ENCODE data around the gene PRDM16. TPM values are rescaled to one million over a fixed set of nuclear protein-coding genes. Genes with fewer than 3 reads are reported as not detected.

Gene PRDM16
- total and polyA plus RNA-seq, 2 of the 13 experiments (the other 11 are each of a cell fraction or from before 2014, with no cell fraction given), result 0.15 to 0.81 TPM

DNA sequence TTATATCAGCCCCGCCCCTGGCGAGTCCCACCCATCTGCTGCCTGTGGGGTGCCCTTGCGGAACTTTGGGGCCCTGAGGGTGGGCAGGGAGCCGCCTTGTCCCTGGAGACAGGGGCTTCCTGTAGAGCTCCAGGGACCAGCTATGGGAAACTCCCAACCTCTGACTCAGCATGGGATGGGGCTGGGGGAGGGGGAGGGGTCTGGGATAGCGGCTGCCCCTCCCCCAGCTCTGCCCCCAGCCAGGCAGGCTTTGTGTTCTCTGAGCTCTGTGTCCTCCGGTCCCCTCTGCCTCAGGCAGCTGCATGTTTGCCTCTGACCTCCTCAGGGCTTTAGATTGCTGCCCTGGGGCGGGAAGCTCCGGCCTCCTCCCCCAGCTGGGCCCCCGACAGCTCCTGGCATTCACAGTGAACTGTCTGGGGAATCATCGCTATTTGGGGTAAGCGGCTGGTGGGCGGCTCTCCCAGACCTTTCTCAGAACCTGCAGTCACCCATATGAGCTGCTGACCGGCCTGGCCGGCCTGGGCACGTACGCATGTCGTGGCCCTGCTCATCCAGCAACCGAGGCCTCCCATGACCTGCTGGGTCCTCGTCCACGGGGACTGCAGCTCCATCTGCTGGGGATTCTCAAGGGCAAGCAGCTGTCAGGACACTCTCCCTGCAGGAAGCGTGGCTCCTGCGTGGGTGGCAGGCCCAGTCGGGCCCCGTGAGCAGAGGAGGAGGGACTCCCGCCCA, 402.5 kb downstream of the PRDM16 start (continued):
- TF ChIP-seq, protein P1, sequence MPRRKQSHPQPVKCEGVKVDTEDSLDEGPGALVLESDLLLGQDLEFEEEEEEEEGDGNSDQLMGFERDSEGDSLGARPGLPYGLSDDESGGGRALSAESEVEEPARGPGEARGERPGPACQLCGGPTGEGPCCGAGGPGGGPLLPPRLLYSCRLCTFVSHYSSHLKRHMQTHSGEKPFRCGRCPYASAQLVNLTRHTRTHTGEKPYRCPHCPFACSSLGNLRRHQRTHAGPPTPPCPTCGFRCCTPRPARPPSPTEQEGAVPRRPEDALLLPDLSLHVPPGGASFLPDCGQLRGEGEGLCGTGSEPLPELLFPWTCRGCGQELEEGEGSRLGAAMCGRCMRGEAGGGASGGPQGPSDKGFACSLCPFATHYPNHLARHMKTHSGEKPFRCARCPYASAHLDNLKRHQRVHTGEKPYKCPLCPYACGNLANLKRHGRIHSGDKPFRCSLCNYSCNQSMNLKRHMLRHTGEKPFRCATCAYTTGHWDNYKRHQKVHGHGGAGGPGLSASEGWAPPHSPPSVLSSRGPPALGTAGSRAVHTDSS (CRISPR knock-in tag; conservative IDR thresholded peaks at IDR 0.05), result no peak
- peak; percentile 53; the same call in 1 of the 2 replicates for TF ChIP-seq KMT2B (CRISPR knock-in tag; IDR thresholded peaks at IDR 0.05)
- TF ChIP-seq SOX6 (IDR thresholded peaks at IDR 0.05), result no peak
- peak; percentile 73 for TF ChIP-seq SOX6 (CRISPR knock-in tag; IDR thresholded peaks at IDR 0.05)
- TF ChIP-seq, protein P2, sequence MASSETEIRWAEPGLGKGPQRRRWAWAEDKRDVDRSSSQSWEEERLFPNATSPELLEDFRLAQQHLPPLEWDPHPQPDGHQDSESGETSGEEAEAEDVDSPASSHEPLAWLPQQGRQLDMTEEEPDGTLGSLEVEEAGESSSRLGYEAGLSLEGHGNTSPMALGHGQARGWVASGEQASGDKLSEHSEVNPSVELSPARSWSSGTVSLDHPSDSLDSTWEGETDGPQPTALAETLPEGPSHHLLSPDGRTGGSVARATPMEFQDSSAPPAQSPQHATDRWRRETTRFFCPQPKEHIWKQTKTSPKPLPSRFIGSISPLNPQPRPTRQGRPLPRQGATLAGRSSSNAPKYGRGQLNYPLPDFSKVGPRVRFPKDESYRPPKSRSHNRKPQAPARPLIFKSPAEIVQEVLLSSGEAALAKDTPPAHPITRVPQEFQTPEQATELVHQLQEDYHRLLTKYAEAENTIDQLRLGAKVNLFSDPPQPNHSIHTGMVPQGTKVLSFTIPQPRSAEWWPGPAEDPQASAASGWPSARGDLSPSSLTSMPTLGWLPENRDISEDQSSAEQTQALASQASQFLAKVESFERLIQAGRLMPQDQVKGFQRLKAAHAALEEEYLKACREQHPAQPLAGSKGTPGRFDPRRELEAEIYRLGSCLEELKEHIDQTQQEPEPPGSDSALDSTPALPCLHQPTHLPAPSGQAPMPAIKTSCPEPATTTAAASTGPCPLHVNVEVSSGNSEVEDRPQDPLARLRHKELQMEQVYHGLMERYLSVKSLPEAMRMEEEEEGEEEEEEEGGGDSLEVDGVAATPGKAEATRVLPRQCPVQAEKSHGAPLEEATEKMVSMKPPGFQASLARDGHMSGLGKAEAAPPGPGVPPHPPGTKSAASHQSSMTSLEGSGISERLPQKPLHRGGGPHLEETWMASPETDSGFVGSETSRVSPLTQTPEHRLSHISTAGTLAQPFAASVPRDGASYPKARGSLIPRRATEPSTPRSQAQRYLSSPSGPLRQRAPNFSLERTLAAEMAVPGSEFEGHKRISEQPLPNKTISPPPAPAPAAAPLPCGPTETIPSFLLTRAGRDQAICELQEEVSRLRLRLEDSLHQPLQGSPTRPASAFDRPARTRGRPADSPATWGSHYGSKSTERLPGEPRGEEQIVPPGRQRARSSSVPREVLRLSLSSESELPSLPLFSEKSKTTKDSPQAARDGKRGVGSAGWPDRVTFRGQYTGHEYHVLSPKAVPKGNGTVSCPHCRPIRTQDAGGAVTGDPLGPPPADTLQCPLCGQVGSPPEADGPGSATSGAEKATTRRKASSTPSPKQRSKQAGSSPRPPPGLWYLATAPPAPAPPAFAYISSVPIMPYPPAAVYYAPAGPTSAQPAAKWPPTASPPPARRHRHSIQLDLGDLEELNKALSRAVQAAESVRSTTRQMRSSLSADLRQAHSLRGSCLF (CRISPR knock-in tag; IDR thresholded peaks at IDR 0.05; ENCODE audit: borderline replicate concordance), result no peak
- TF ChIP-seq, protein P3, sequence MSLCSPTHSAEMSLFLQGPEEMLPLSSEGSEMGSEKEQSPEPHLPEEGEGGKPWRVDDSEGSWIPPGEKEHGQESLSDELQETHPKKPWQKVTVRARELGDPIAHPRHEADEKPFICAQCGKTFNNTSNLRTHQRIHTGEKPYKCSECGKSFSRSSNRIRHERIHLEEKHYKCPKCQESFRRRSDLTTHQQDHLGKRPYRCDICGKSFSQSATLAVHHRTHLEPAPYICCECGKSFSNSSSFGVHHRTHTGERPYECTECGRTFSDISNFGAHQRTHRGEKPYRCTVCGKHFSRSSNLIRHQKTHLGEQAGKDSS (CRISPR knock-in tag; IDR thresholded peaks at IDR 0.05; ENCODE audit: borderline replicate concordance, low read depth), result peak; percentile 88; the same call in 1 of the 2 replicates
- peak; percentile 75; the same call in 1 of the 2 replicates for TF ChIP-seq NCOA1 (CRISPR knock-in tag; IDR thresholded peaks at IDR 0.05)
- TF ChIP-seq, protein P4, sequence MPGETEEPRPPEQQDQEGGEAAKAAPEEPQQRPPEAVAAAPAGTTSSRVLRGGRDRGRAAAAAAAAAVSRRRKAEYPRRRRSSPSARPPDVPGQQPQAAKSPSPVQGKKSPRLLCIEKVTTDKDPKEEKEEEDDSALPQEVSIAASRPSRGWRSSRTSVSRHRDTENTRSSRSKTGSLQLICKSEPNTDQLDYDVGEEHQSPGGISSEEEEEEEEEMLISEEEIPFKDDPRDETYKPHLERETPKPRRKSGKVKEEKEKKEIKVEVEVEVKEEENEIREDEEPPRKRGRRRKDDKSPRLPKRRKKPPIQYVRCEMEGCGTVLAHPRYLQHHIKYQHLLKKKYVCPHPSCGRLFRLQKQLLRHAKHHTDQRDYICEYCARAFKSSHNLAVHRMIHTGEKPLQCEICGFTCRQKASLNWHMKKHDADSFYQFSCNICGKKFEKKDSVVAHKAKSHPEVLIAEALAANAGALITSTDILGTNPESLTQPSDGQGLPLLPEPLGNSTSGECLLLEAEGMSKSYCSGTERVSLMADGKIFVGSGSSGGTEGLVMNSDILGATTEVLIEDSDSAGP (CRISPR knock-in tag; IDR thresholded peaks at IDR 0.05; ENCODE audit: borderline replicate concordance), result peak; percentile 79; the same call in 1 of the 2 replicates
- TF ChIP-seq, protein P5, sequence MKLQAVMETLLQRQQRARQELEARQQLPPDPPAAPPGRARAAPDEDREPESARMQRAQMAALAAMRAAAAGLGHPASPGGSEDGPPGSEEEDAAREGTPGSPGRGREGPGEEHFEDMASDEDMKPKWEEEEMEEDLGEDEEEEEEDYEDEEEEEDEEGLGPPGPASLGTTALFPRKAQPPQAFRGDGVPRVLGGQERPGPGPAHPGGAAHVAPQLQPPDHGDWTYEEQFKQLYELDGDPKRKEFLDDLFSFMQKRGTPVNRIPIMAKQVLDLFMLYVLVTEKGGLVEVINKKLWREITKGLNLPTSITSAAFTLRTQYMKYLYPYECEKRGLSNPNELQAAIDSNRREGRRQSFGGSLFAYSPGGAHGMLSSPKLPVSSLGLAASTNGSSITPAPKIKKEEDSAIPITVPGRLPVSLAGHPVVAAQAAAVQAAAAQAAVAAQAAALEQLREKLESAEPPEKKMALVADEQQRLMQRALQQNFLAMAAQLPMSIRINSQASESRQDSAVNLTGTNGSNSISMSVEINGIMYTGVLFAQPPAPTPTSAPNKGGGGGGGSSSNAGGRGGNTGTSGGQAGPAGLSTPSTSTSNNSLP (IDR thresholded peaks at IDR 0.05; ENCODE audit: low read depth, low read length), result 0 out of 2 replicates have a peak, but pooled peaks have one; percentile 10
- TF ChIP-seq RELA (CRISPR knock-in tag; IDR thresholded peaks at IDR 0.05), result 0 out of 2 replicates have a peak, but pooled peaks have one; percentile 17
- peak; percentile 43; the same call in 1 of the 2 replicates for TF ChIP-seq DR1 (CRISPR knock-in tag; IDR thresholded peaks at IDR 0.05)
- TF ChIP-seq HNRNPUL1 (IDR thresholded peaks at IDR 0.05; ENCODE audit: low read depth, low read length), result no peak
- TF ChIP-seq HMG20A (CRISPR knock-in tag; IDR thresholded peaks at IDR 0.05; ENCODE audit: borderline replicate concordance), result peak; percentile 31; the same call in 1 of the 2 replicates
- TF ChIP-seq MED1 (CRISPR knock-in tag; IDR thresholded peaks at IDR 0.05), result peak; percentile 91
- TF ChIP-seq SYNCRIP (IDR thresholded peaks at IDR 0.05; ENCODE audit: insufficient read depth, low read depth, low read length), result no peak
- TF ChIP-seq NR2C2 (CRISPR knock-in tag; IDR thresholded peaks at IDR 0.05; ENCODE audit: borderline replicate concordance), result peak; percentile 82
- no peak for TF ChIP-seq BRD4 (CRISPR knock-in tag; IDR thresholded peaks at IDR 0.05)
- TF ChIP-seq ZMYM2 (CRISPR knock-in tag; IDR thresholded peaks at IDR 0.05), result peak; percentile 44; the same call in 1 of the 2 replicates
